ENCODE data around the gene ARPP21.

Gene ARPP21

GRCh38 chr3:35733864-35734263, 94.5 kb downstream of the ARPP21 start (continued):
- TF ChIP-seq, protein P1, sequence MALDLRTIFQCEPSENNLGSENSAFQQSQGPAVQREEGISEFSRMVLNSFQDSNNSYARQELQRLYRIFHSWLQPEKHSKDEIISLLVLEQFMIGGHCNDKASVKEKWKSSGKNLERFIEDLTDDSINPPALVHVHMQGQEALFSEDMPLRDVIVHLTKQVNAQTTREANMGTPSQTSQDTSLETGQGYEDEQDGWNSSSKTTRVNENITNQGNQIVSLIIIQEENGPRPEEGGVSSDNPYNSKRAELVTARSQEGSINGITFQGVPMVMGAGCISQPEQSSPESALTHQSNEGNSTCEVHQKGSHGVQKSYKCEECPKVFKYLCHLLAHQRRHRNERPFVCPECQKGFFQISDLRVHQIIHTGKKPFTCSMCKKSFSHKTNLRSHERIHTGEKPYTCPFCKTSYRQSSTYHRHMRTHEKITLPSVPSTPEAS (tag by site-specific recombination; IDR thresholded peaks at IDR 0.05) = no peak
- TF ChIP-seq ZNF488 (tag by site-specific recombination; IDR thresholded peaks at IDR 0.05) (no peak), ZNF792 (tag by site-specific recombination; IDR thresholded peaks at IDR 0.05) (no peak), ZNF76 (tag by site-specific recombination; IDR thresholded peaks at IDR 0.05; ENCODE audit: borderline replicate concordance, low read depth) (no peak), TRIM28 (IDR thresholded peaks at IDR 0.05; ENCODE audit: borderline replicate concordance, low read length) (no peak), SP3 (tag by site-specific recombination; IDR thresholded peaks at IDR 0.05) (no peak)

- Histone ChIP-seq H3K4me1 (ENCODE audit: control insufficient read depth, insufficient read depth, low read length) (no peaks in the 10 kb centered on the region), H3K36me3 (ENCODE audit: control insufficient read depth in 2 of 2, insufficient read depth in 1 of 2, low read length in 2 of 2) (no peaks in the 10 kb centered on the region), H3K9me3 (ENCODE audit: control insufficient read depth, insufficient read depth, low read depth, low read length) (no peaks in the 10 kb centered on the region), H3K4me3 (ENCODE audit: low read depth, low read length) (no peak overlapping the region), H3K27ac (ENCODE audit: extremely low read depth, low read depth, low read length) (no peak overlapping the region)
- POLR2A ChIA-PET = no interaction called here
- CTCF ChIA-PET = no interaction called here
- TF ChIP-seq ZNF16 (tag by site-specific recombination; IDR thresholded peaks at IDR 0.05; ENCODE audit: low read depth) (no peak), ZNF266 (tag by site-specific recombination; IDR thresholded peaks at IDR 0.05; ENCODE audit: low read depth) (no peak), ZNF223 (tag by site-specific recombination; IDR thresholded peaks at IDR 0.05) (no peak), ZSCAN30 (tag by site-specific recombination; IDR thresholded peaks at IDR 0.05) (no peak), AEBP2 (tag by site-specific recombination; IDR thresholded peaks at IDR 0.05; ENCODE audit: borderline replicate concordance) (no peak), RBAK (tag by site-specific recombination; IDR thresholded peaks at IDR 0.05) (no peak), ZNF324 (tag by site-specific recombination; IDR thresholded peaks at IDR 0.05) (no peak), ZNF561 (tag by site-specific recombination; IDR thresholded peaks at IDR 0.05; ENCODE audit: borderline replicate concordance) (no peak), KLF1 (tag by site-specific recombination; IDR thresholded peaks at IDR 0.05) (no peak)
Measured at GRCh38 chr3:35737080-35737479, 97.8 kb downstream of the ARPP21 start.

- no peak for TF ChIP-seq PRDM1 (tag by site-specific recombination; IDR thresholded peaks at IDR 0.05)
- TF ChIP-seq ZNF48 (tag by site-specific recombination; IDR thresholded peaks at IDR 0.05) = no peak
- TF ChIP-seq, protein P2, sequence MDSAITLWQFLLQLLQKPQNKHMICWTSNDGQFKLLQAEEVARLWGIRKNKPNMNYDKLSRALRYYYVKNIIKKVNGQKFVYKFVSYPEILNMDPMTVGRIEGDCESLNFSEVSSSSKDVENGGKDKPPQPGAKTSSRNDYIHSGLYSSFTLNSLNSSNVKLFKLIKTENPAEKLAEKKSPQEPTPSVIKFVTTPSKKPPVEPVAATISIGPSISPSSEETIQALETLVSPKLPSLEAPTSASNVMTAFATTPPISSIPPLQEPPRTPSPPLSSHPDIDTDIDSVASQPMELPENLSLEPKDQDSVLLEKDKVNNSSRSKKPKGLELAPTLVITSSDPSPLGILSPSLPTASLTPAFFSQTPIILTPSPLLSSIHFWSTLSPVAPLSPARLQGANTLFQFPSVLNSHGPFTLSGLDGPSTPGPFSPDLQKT (IDR thresholded peaks at IDR 0.05; ENCODE audit: borderline replicate concordance, low read depth, low read length) = no peak
- TF ChIP-seq, protein P3, sequence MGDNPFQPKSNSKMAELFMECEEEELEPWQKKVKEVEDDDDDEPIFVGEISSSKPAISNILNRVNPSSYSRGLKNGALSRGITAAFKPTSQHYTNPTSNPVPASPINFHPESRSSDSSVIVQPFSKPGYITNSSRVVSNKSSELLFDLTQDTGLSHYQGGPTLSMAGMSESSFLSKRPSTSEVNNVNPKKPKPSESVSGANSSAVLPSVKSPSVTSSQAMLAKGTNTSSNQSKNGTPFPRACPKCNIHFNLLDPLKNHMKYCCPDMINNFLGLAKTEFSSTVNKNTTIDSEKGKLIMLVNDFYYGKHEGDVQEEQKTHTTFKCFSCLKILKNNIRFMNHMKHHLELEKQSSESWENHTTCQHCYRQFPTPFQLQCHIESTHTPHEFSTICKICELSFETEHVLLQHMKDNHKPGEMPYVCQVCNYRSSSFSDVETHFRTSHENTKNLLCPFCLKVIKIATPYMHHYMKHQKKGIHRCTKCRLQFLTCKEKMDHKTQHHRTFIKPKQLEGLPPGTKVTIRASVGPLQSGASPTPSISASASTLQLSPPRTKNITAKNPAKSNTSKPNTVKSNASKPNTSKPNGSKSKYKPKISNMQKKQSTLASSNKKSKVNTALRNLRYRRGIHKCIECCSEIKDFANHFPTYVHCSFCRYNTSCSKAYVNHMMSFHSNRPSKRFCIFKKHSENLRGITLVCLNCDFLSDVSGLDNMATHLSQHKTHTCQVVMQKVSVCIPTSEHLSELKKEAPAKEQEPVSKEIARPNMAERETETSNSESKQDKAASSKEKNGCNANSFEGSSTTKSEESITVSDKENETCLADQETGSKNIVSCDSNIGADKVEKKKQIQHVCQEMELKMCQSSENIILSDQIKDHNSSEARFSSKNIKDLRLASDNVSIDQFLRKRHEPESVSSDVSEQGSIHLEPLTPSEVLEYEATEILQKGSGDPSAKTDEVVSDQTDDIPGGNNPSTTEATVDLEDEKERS (tag by site-specific recombination; IDR thresholded peaks at IDR 0.05) = no peak
- TF ChIP-seq ZNF776 (tag by site-specific recombination; IDR thresholded peaks at IDR 0.05; ENCODE audit: borderline replicate concordance) = no peak
- TF ChIP-seq, protein P4, sequence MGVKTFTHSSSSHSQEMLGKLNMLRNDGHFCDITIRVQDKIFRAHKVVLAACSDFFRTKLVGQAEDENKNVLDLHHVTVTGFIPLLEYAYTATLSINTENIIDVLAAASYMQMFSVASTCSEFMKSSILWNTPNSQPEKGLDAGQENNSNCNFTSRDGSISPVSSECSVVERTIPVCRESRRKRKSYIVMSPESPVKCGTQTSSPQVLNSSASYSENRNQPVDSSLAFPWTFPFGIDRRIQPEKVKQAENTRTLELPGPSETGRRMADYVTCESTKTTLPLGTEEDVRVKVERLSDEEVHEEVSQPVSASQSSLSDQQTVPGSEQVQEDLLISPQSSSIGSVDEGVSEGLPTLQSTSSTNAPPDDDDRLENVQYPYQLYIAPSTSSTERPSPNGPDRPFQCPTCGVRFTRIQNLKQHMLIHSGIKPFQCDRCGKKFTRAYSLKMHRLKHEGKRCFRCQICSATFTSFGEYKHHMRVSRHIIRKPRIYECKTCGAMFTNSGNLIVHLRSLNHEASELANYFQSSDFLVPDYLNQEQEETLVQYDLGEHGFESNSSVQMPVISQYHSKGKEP (tag by site-specific recombination; IDR thresholded peaks at IDR 0.05) = no peak
- TF ChIP-seq ZBTB17 (tag by site-specific recombination; IDR thresholded peaks at IDR 0.05) = no peak
- Histone ChIP-seq H3K27ac (ENCODE audit: extremely low read depth, low read depth, low read length) (no peak overlapping the region), H3K9me3 (ENCODE audit: control insufficient read depth, insufficient read depth, low read depth, low read length) (no peaks in the 10 kb centered on the region), H3K36me3 (ENCODE audit: control insufficient read depth in 2 of 2, insufficient read depth in 1 of 2, low read length in 2 of 2) (no peaks in the 10 kb centered on the region), H3K4me3 (ENCODE audit: low read depth, low read length) (no peak overlapping the region), H3K4me1 (ENCODE audit: control insufficient read depth, insufficient read depth, low read length) (no peaks in the 10 kb centered on the region)
- POLR2A ChIA-PET = no interaction called here
- CTCF ChIA-PET = no interaction called here
Measured at GRCh38 chr3:35737527-35737926, 98.2 kb downstream of the ARPP21 start.
